Ishikawa (cell line): ENCODE data around the gene ATP8A2.

Experiments
- EP300 ChIP-seq: IDR thresholded peaks from 2 replicates; pipeline ENCODE4 v1.6.1; 2012; ENCODE audit warnings: borderline replicate concordance
- TAF1 ChIP-seq: IDR thresholded peaks from 2 replicates; pipeline ENCODE4 v1.6.1; 2012; ENCODE audit warnings: low read depth, mild to moderate bottlenecking
- TCF12 ChIP-seq: IDR thresholded peaks from 2 replicates; pipeline ENCODE4 v1.6.1; 2012; ENCODE audit warnings: low read depth
- USF1 ChIP-seq: IDR thresholded peaks from 2 replicates; pipeline ENCODE4 v1.6.1; 2012

- no peak for TF ChIP-seq EP300
- no peak for TF ChIP-seq USF1
- TF ChIP-seq TAF1 = no peak
- TF ChIP-seq TCF12 = no peak
Observed at GRCh38 chr13:25762281-25762680, 390.5 kb downstream of the ATP8A2 start.
